HepG2 (cell line): ENCODE measurements around the gene AGBL1. TPM values are rescaled to one million over a fixed set of nuclear protein-coding genes. Genes with fewer than 3 reads are reported as not detected.

Experiments used
- ATAC-seq: fragments of 200-7000 bp; cut with Tn5 transposase; 3 replicates; pipeline ENCODE4 v1.9.1; 2020; ENCODE audit warnings: mild to moderate bottlenecking, moderate library complexity
- BruUV-seq: library from RNA; stranded (reverse); fragments of 400-500 nt; replicated peaks from 2 replicates; lab custom pipeline; 2021; lab: Mats Ljungman, UMichigan
- CTCF ChIA-PET: fragments of 300-600 bp; formaldehyde crosslinking; extraction: SDS; loops from one replicate; lab custom pipeline; 2021; ENCODE audit warnings: low total read pairs, inconsistent platforms, low intra/inter-chr PET ratio; lab: Yijun Ruan, JAX
- POLR2A ChIA-PET: fragments of 350-600 bp; sonication (Branson Sonifier 250); formaldehyde crosslinking; loops from one replicate; lab custom pipeline; 2020; ENCODE audit warnings: antibody characterized with exemption, inconsistent platforms; lab: Yijun Ruan, JAX
- DNase-seq: peaks from one replicate; pipeline ENCODE4 v3.0.0-alpha.2; 2015; ENCODE audit warnings: low spot score
- FAIRE-seq: peaks from 3 replicates; lab custom pipeline; 2011; peaks lifted over from hg19 to GRCh38; lab: Jason Lieb, UNC
- H2AFZ ChIP-seq: one replicate; pipeline ENCODE4 v1.6.1; 2011; ENCODE audit warnings: low read length, inconsistent platforms
- H3K27ac ChIP-seq: fragments of 300-600 bp; 3 replicates; pipeline ENCODE4 v1.8.0; 2011; ENCODE audit warnings: mixed run types, mild to moderate bottlenecking, mixed read lengths, low read length, inconsistent platforms; ENCODE audit not compliant: insufficient read depth; ENCODE audit errors: extremely low read length
- H3K27me3 ChIP-seq, 2 experiments: fragments of 200-600 bp in 1 of 2; 2 replicates in 1 of 2; 3 replicates in 1 of 2; pipeline versions ENCODE4 v1.6.0 to v1.8.0; 2011; ENCODE audit warnings: low read length in 2 of 2, mild to moderate bottlenecking in 2 of 2, moderate library complexity in 2 of 2, inconsistent platforms in 1 of 2; ENCODE audit not compliant: insufficient read depth in 2 of 2, control insufficient read depth in 1 of 2
- H3K36me3 ChIP-seq, 2 experiments: fragments of 200-600 bp in 1 of 2; replicated peaks in 1 of 2; 2 replicates in 1 of 2; 3 replicates in 1 of 2; pipeline versions ENCODE4 v1.5.1 to v1.8.0; 2011; ENCODE audit warnings: low read length in 2 of 2, inconsistent platforms in 1 of 2; ENCODE audit not compliant: insufficient read depth in 2 of 2, control insufficient read depth in 1 of 2
- H3K4me1 ChIP-seq: 2 replicates; pipeline ENCODE4 v1.5.1; 2012; ENCODE audit warnings: low read length, inconsistent platforms; ENCODE audit not compliant: insufficient read depth
- H3K4me2 ChIP-seq: 2 replicates; pipeline ENCODE4 v1.6.0; 2011; ENCODE audit warnings: low read depth, low read length, inconsistent platforms
- H3K4me3 ChIP-seq, 3 experiments: fragments of 200-600 bp in 1 of 3; sonication (generic), shearing (Covaris generic) in 1 of 3; replicated peaks in 1 of 3; 2 replicates each; pipeline ENCODE4 v1.5.1; 2011 to 2016; ENCODE audit warnings: low read length in 3 of 3, inconsistent platforms in 2 of 3, low read depth in 2 of 3, mild to moderate bottlenecking in 2 of 3, control low read depth in 1 of 3, mixed read lengths in 1 of 3; ENCODE audit not compliant: insufficient read depth in 1 of 3
- H3K79me2 ChIP-seq: one replicate; pipeline ENCODE4 v1.6.1; 2011; ENCODE audit warnings: low read length, inconsistent platforms; ENCODE audit not compliant: insufficient read depth
- H3K9ac ChIP-seq: 2 replicates; pipeline ENCODE4 v1.6.0; 2011; ENCODE audit warnings: mild to moderate bottlenecking, low read depth, low read length, inconsistent platforms; ENCODE audit not compliant: insufficient read depth
- H3K9me3 ChIP-seq: 2 replicates; pipeline ENCODE4 v1.5.1; 2012; ENCODE audit warnings: mild to moderate bottlenecking, low read length
- H4K20me1 ChIP-seq: 2 replicates; pipeline ENCODE4 v1.6.0; 2011; ENCODE audit warnings: inconsistent platforms, mild to moderate bottlenecking, low read length, moderate library complexity; ENCODE audit not compliant: insufficient read depth
- ARHGAP35 ChIP-seq: sonication (generic); formaldehyde crosslinking; IDR thresholded peaks from 2 replicates; pipeline ENCODE4 v1.9.0; 2022; ENCODE audit warnings: mild to moderate bottlenecking, inconsistent platforms, moderate library complexity, missing genetic modification reagents, borderline replicate concordance
- POGZ ChIP-seq: sonication (generic); formaldehyde crosslinking; IDR thresholded peaks from 2 replicates; pipeline ENCODE4 v1.4.0; 2020; ENCODE audit warnings: mild to moderate bottlenecking, missing genetic modification reagents
- REL ChIP-seq: sonication (generic); formaldehyde crosslinking; conservative IDR thresholded peaks from 2 replicates; pipeline ENCODE4 v1.8.0; 2022; ENCODE audit warnings: mild to moderate bottlenecking, missing genetic modification reagents, moderate library complexity
- SIN3B ChIP-seq: fragments of 150-350 bp; IDR thresholded peaks from 2 replicates; pipeline ENCODE4 v1.6.1; 2014; ENCODE audit warnings: low read length
- WGBS: methylation state at CpG from one replicate; pipeline ENCODE4 v1.1.6; 2017; ENCODE audit warnings: low lambda C conversion rate; 5-methylcytosine and 5-hydroxymethylcytosine counted together
- in situ Hi-C: cut with HindIII; loops from 2 replicates; pipeline ENCODE4 v1.10.0; 2017; ENCODE audit warnings: low pct_unique_long_range_greater_than_20kb; ENCODE audit not compliant: extremely low pct_ligation_motif_present
- intact Hi-C: fragments of 100-400 bp; cut with micrococcal nuclease; formaldehyde crosslinking; loops from one replicate; pipeline ENCODE4 v1.10.0; 2022; ENCODE audit not compliant: unreplicated experiment
- polyA plus RNA-seq, 8 experiments: library from polyadenylated mRNA; depleted of rRNA in 3 of 8; stranded (reverse) in 7 of 8; unstranded in 1 of 8; fragments of >200 nt; fragmentation: Illumina TruSeq in 4 of 8; extraction: Trizol in 4 of 8; gene quantifications; 2 replicates each; pipeline versions ENCODE4 v1.2.1 to v1.2.3, GENCODE V29; 2011 to 2016; ENCODE audit warnings: low read depth in 4 of 8, missing spikeins in 1 of 8, mixed read lengths in 1 of 8; ENCODE audit not compliant: insufficient read depth in 1 of 8
- total RNA-seq, 5 experiments: library from RNA; depleted of rRNA; stranded (reverse); fragments of >200 nt; fragmentation: Illumina TruSeq; extraction: Trizol; gene quantifications; 2 replicates each; pipeline ENCODE4 v1.2.3, GENCODE V29; 2016; ENCODE audit warnings: low read depth in 1 of 5

AGBL1 gene
- total and polyA plus RNA-seq, 2 of the 13 experiments (the other 11 are each of a cell fraction or from before 2014, with no cell fraction given) = 0.01 TPM; not detected in 1

DNA sequence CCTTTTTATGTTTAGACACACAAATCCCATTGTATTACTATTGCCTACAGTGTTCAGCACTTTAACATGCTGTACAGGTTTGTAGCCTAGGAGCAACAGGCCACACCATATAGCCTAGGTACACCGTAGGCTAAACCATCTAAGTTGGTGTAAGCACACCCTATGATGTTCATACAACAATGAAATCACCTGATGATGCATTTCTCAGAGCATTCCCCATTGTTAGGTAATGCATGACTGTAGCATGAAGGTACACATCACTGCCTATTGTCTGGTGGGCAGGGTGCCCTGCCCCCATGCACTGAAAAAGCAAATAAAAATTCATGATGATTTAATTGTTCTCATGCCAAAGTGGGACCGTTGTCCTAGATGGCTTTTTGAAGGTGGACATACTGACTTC is 183.6 kb downstream of the AGBL1 start:
- intact Hi-C loops = no loop called here

DNA sequence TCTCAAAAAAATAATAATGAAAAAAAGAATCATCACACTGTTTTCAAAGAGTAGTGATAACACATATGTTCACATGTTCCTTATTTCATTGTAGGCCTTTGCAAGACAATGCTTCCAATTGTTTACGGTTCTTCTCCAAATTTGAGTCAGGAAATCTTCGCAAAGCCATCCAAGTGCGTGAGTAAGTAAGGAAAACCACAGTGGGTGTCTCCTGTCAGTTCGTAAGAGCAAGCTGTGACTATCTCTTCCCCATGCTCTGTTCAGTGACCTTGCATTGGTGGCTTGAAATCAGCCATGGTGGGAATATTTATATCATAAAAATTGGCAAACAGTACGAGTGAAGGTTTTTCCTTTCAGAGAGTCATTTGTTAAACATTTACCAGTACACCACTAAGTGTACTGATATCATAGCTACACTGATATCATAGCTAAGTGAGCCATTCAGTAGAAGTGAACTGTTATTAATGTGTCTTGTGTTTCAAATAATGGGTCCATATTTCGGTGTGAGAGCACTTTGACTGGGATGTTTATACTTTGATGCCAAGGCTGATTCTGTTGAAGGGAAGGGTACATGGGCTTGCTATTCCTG is 187.3 kb downstream of the AGBL1 start:
- no peaks in the 10 kb centered on the region for H3K36me3 ChIP-seq
- POLR2A ChIA-PET = no interaction called here
- no peaks in the 10 kb centered on the region for H3K4me1 ChIP-seq
- CTCF ChIA-PET = no interaction called here
- 34% methylated on average over 6 of the region's 6 CpGs for WGBS
- H3K4me2 ChIP-seq = no peak overlapping the region
- no peaks in the 10 kb centered on the region for H4K20me1 ChIP-seq
- TF ChIP-seq SIN3B = no peak
- no peak overlapping the region for H3K27ac ChIP-seq
- H3K4me3 ChIP-seq = no peak overlapping the region
- no peak overlapping the region for H3K9ac ChIP-seq
- no peaks in the 10 kb centered on the region for H3K9me3 ChIP-seq
- FAIRE-seq (no peak), DNase-seq (no peak), ATAC-seq (no peak)
- no peaks in the 10 kb centered on the region for H3K79me2 ChIP-seq
- no TSS peak for BruUV-seq
- in situ Hi-C loops = no loop called here
- H2AFZ ChIP-seq = no peak overlapping the region
- intact Hi-C loops = no loop called here
- H3K27me3 ChIP-seq = no peaks in the 10 kb centered on the region; a peak in 1 of 5 replicates

More for the DNA sequence above, 183.6 kb downstream of the AGBL1 start:
- H3K79me2 ChIP-seq = no peaks in the 10 kb centered on the region
- H3K4me1 ChIP-seq = no peaks in the 10 kb centered on the region
- H4K20me1 ChIP-seq = no peaks in the 10 kb centered on the region
- FAIRE-seq (no peak), ATAC-seq (no peak), DNase-seq (no peak)
- ChIA-PET CTCF (no interaction called here), POLR2A (no interaction called here)
- TF ChIP-seq REL (CRISPR knock-in tag) = no peak
- TF ChIP-seq POGZ = no peak
- no peak for TF ChIP-seq ARHGAP35 (CRISPR knock-in tag)
- no peak overlapping the region for H2AFZ ChIP-seq
- no peaks in the 10 kb centered on the region for H3K36me3 ChIP-seq
- 0% methylated on average over 2 of the region's 2 CpGs for WGBS
- no peaks in the 10 kb centered on the region for H3K9me3 ChIP-seq
- no peak overlapping the region for H3K27ac ChIP-seq
- in situ Hi-C loops = no loop called here
- H3K27me3 ChIP-seq = no peaks in the 10 kb centered on the region; a peak in 1 of 5 replicates
- BruUV-seq = no TSS peak
- no peak overlapping the region for H3K4me3 ChIP-seq
- H3K9ac ChIP-seq = no peak overlapping the region
- no peak overlapping the region for H3K4me2 ChIP-seq
